HepG2 (cell line): Measurements from ENCODE around the gene ENO2. TPM values are rescaled to one million over a fixed set of nuclear protein-coding genes. Genes with fewer than 3 reads are reported as not detected.

Source experiments
- ATAD3A ChIP-seq: sonication (generic); formaldehyde crosslinking; IDR thresholded peaks from 2 replicates; pipeline ENCODE4 v1.4.0; 2020; ENCODE audit warnings: missing genetic modification reagents
- ELF4 ChIP-seq: sonication (generic); formaldehyde crosslinking; IDR thresholded peaks from 2 replicates; pipeline ENCODE4 v1.5.0; 2020; ENCODE audit warnings: missing genetic modification reagents, mild to moderate bottlenecking, moderate library complexity, borderline replicate concordance
- EP300 ChIP-seq, 3 experiments: sonication (generic) in 1 of 3; formaldehyde crosslinking in 1 of 3; IDR thresholded peaks; 2 replicates each; pipeline versions ENCODE4 v1.5.1 to v1.6.1; 2011 to 2020; ENCODE audit warnings: low read depth in 2 of 3, low read length in 2 of 3, borderline replicate concordance in 1 of 3, improper control_type of control experiment in 1 of 3, mild to moderate bottlenecking in 1 of 3, missing genetic modification reagents in 1 of 3, moderate library complexity in 1 of 3
- ERF ChIP-seq: IDR thresholded peaks from 2 replicates; pipeline ENCODE4 v1.6.1; 2018; ENCODE audit warnings: missing biosample characterization, missing genetic modification reagents
- GMEB1 ChIP-seq: sonication (generic); formaldehyde crosslinking; IDR thresholded peaks from 2 replicates; pipeline ENCODE4 v1.5.1; 2020; ENCODE audit warnings: missing genetic modification reagents, mild to moderate bottlenecking, borderline replicate concordance
- JARID2 ChIP-seq: sonication (generic); formaldehyde crosslinking; IDR thresholded peaks from 2 replicates; pipeline ENCODE4 v1.8.1; 2023; ENCODE audit warnings: missing genetic modification reagents, inconsistent platforms; ENCODE audit not compliant: insufficient replicate concordance
- JUND ChIP-seq: sonication (generic); formaldehyde crosslinking; IDR thresholded peaks from 2 replicates; pipeline ENCODE4 v1.8.0; 2022; ENCODE audit warnings: mild to moderate bottlenecking, missing genetic modification reagents
- KMT2B ChIP-seq: IDR thresholded peaks from 2 replicates; pipeline ENCODE4 v1.6.1; 2016; ENCODE audit warnings: missing genetic modification reagents, missing compliant biosample characterization
- MED13 ChIP-seq: sonication (generic); formaldehyde crosslinking; IDR thresholded peaks from 2 replicates; pipeline ENCODE4 v1.5.0; 2020; ENCODE audit warnings: missing genetic modification reagents
- NCOA2 ChIP-seq: sonication (generic); formaldehyde crosslinking; IDR thresholded peaks from 2 replicates; pipeline ENCODE4 v1.8.0; 2022; ENCODE audit warnings: inconsistent platforms
- NFIB ChIP-seq: sonication (generic); formaldehyde crosslinking; IDR thresholded peaks from 2 replicates; pipeline ENCODE4 v1.9.0; 2021; ENCODE audit warnings: missing genetic modification reagents, mild to moderate bottlenecking, borderline replicate concordance
- SMAD3 ChIP-seq: sonication (generic); formaldehyde crosslinking; IDR thresholded peaks from 2 replicates; pipeline ENCODE4 v1.4.0; 2020; ENCODE audit warnings: missing genetic modification reagents
- SRF ChIP-seq: IDR thresholded peaks from 2 replicates; pipeline ENCODE4 v1.6.1; 2011; ENCODE audit warnings: mild to moderate bottlenecking, low read depth, low read length, moderate library complexity
- TRIM22 ChIP-seq: fragments of 450-650 bp; IDR thresholded peaks from 2 replicates; pipeline ENCODE4 v1.6.1; 2017
- ZMYM3 ChIP-seq: sonication (generic); formaldehyde crosslinking; IDR thresholded peaks from 2 replicates; pipeline ENCODE4 v1.5.1; 2020; ENCODE audit warnings: mild to moderate bottlenecking, missing genetic modification reagents
- ZNF574 ChIP-seq: sonication (generic); formaldehyde crosslinking; IDR thresholded peaks from 2 replicates; pipeline ENCODE4 v1.4.0; 2020; ENCODE audit warnings: missing genetic modification reagents
- ZNF629 ChIP-seq: sonication (generic); formaldehyde crosslinking; conservative IDR thresholded peaks from 2 replicates; pipeline ENCODE4 v1.5.0; 2020; ENCODE audit warnings: missing genetic modification reagents
- ZNF687 ChIP-seq: sonication (generic); formaldehyde crosslinking; IDR thresholded peaks from 2 replicates; pipeline ENCODE4 v1.5.1; 2020; ENCODE audit warnings: mild to moderate bottlenecking, missing genetic modification reagents, moderate library complexity
- ZNF709 ChIP-seq: sonication (generic); formaldehyde crosslinking; IDR thresholded peaks from 2 replicates; pipeline ENCODE4 v1.5.0; 2020; ENCODE audit warnings: mild to moderate bottlenecking, missing genetic modification reagents
- polyA plus RNA-seq, 8 experiments: library from polyadenylated mRNA; depleted of rRNA in 3 of 8; stranded (reverse) in 7 of 8; unstranded in 1 of 8; fragments of >200 nt; fragmentation: Illumina TruSeq in 4 of 8; extraction: Trizol in 4 of 8; gene quantifications; 2 replicates each; pipeline versions ENCODE4 v1.2.1 to v1.2.3, GENCODE V29; 2011 to 2016; ENCODE audit warnings: low read depth in 4 of 8, missing spikeins in 1 of 8, mixed read lengths in 1 of 8; ENCODE audit not compliant: insufficient read depth in 1 of 8
- total RNA-seq, 5 experiments: library from RNA; depleted of rRNA; stranded (reverse); fragments of >200 nt; fragmentation: Illumina TruSeq; extraction: Trizol; gene quantifications; 2 replicates each; pipeline ENCODE4 v1.2.3, GENCODE V29; 2016; ENCODE audit warnings: low read depth in 1 of 5

ENO2 gene
- total and polyA plus RNA-seq, 2 of the 13 experiments (the other 11 are each of a cell fraction or from before 2014, with no cell fraction given) = 19.3 to 136 TPM

GRCh38 chr12:6944381-6945186 lies 30.2 kb downstream of the ENO2 start (continued):
- TF ChIP-seq NCOA2 (no peak), ZNF629 (CRISPR knock-in tag) (0 out of 2 replicates have a peak, but pooled peaks have one; percentile 27), SRF (peak; percentile 79), ERF (CRISPR knock-in tag) (peak; percentile 58), ZNF574 (CRISPR knock-in tag) (peak; percentile 65), KMT2B (no peak), ZNF687 (CRISPR knock-in tag) (peak; percentile 95), ELF4 (no peak; the same call in 1 of the 2 replicates), GMEB1 (no peak; the same call in 1 of the 2 replicates), SMAD3 (CRISPR knock-in tag) (0 out of 2 replicates have a peak, but pooled peaks have one; percentile 33), EP300 (IDR thresholded peaks at IDR 0.05; ENCODE audit: low read depth in 2 of 2, low read length in 2 of 2) (no peak), EP300 (CRISPR knock-in tag; IDR thresholded peaks at IDR 0.05; ENCODE audit: borderline replicate concordance) (no peak), TRIM22 (no peak), ZNF709 (CRISPR knock-in tag) (no peak), JUND (CRISPR knock-in tag) (no peak), ZMYM3 (CRISPR knock-in tag) (peak; percentile 58; the same call in 1 of the 2 replicates), ATAD3A (CRISPR knock-in tag) (no peak), MED13 (CRISPR knock-in tag) (peak; percentile 76; the same call in 1 of the 2 replicates), NFIB (peak; percentile 59; the same call in 1 of the 2 replicates), JARID2 (CRISPR knock-in tag) (no peak)
